K562 (cell line): Measurements from ENCODE around the gene RDH16. TPM values are rescaled to one million over a fixed set of nuclear protein-coding genes. Genes with fewer than 3 reads are reported as not detected.
A peak's percentile ranks its signal among the peaks of the same experiment; 100 is the strongest.

Experiments used
- ATAC-seq: fragments of 200-7000 bp; cut with Tn5 transposase; 3 replicates; pipeline ENCODE4 v1.9.1; 2020; ENCODE audit warnings: moderate library complexity
- BruUV-seq: library from RNA; stranded (reverse); fragments of 400-500 nt; replicated peaks from 2 replicates; lab custom pipeline; 2021; lab: Mats Ljungman, UMichigan
- CTCF ChIA-PET: fragments of 300-600 bp; formaldehyde crosslinking; extraction: SDS; loops from one replicate; lab custom pipeline; 2021; ENCODE audit warnings: low intra/inter-chr PET ratio; lab: Yijun Ruan, JAX
- POLR2A ChIA-PET: fragments of 300-600, 350-650 bp; sonication (Branson Sonifier 250); formaldehyde crosslinking; extraction: SDS; loops from one replicate; lab custom pipeline; 2021; ENCODE audit warnings: antibody characterized with exemption, inconsistent platforms; lab: Yijun Ruan, JAX
- DNase-seq, 4 experiments: peaks; one replicate each; pipeline versions ENCODE4 v3.0.0 to v3.0.0-alpha.2; 2011 to 2018; ENCODE audit warnings: low spot score in 3 of 4, mixed read lengths in 3 of 4; ENCODE audit errors: extremely low read depth in 1 of 4
- FAIRE-seq: peaks from 2 replicates; lab custom pipeline; 2011; peaks lifted over from hg19 to GRCh38; lab: Jason Lieb, UNC
- H2AFZ ChIP-seq: 2 replicates; pipeline ENCODE4 v1.6.0; 2011; ENCODE audit warnings: low read depth, low read length, control low read depth, inconsistent platforms
- H3K27ac ChIP-seq: fragments of 200-600 bp; 3 replicates; pipeline ENCODE4 v1.8.0; 2011; ENCODE audit warnings: low read depth, mild to moderate bottlenecking, control low read depth, inconsistent platforms, low read length, moderate library complexity, mixed read lengths; ENCODE audit errors: extremely low read depth
- H3K27me3 ChIP-seq, 2 experiments: fragments of 300-600 bp in 1 of 2; 2 replicates in 1 of 2; 3 replicates in 1 of 2; pipeline versions ENCODE4 v1.6.0 to v1.8.0; 2011; ENCODE audit warnings: inconsistent platforms in 2 of 2, low read length in 2 of 2, mild to moderate bottlenecking in 1 of 2, mixed read lengths in 1 of 2, moderate library complexity in 1 of 2; ENCODE audit not compliant: control insufficient read depth in 2 of 2, insufficient read depth in 2 of 2
- H3K36me3 ChIP-seq: fragments of 300-600 bp; 3 replicates; pipeline ENCODE4 v1.8.0; 2011; ENCODE audit warnings: mild to moderate bottlenecking, low read length, inconsistent platforms; ENCODE audit not compliant: control insufficient read depth, insufficient read depth
- H3K4me1 ChIP-seq, 2 experiments: fragments of 200-600 bp in 1 of 2; replicated peaks in 1 of 2; 2 replicates in 1 of 2; 3 replicates in 1 of 2; pipeline versions ENCODE4 v1.5.1 to v1.8.0; 2011; ENCODE audit warnings: inconsistent platforms in 2 of 2, low read length in 2 of 2, mild to moderate bottlenecking in 1 of 2, mixed read lengths in 1 of 2, moderate library complexity in 1 of 2; ENCODE audit not compliant: control insufficient read depth in 2 of 2, insufficient read depth in 2 of 2
- H3K4me2 ChIP-seq: 2 replicates; pipeline ENCODE4 v1.6.1; 2011; ENCODE audit warnings: low read length, control low read depth, inconsistent platforms, mixed read lengths; ENCODE audit not compliant: insufficient read depth
- H3K4me3 ChIP-seq: fragments of 200-600 bp; sonication (generic), shearing (Covaris generic); 2 replicates; pipeline ENCODE4 v1.5.1; 2016; ENCODE audit warnings: control low read depth, inconsistent platforms
- H3K79me2 ChIP-seq: fragments of 200-600 bp; 3 replicates; pipeline ENCODE4 v1.8.0; 2011; ENCODE audit warnings: low read length, inconsistent platforms; ENCODE audit not compliant: control insufficient read depth, insufficient read depth
- H3K9ac ChIP-seq, 2 experiments: 2 replicates each; pipeline versions ENCODE4 v1.6.0 to v1.6.1; 2011; ENCODE audit warnings: low read depth in 2 of 2, low read length in 2 of 2, control low read depth in 1 of 2, inconsistent platforms in 1 of 2, mild to moderate bottlenecking in 1 of 2, mixed read lengths in 1 of 2; ENCODE audit not compliant: insufficient read depth in 1 of 2
- H3K9me1 ChIP-seq: one replicate; pipeline ENCODE4 v1.6.0; 2011; ENCODE audit warnings: inconsistent platforms, mild to moderate bottlenecking, low read length, moderate library complexity; ENCODE audit not compliant: control insufficient read depth, insufficient read depth
- H3K9me3 ChIP-seq: replicated peaks from 2 replicates; pipeline ENCODE4 v1.5.1; 2011; ENCODE audit warnings: low read depth, low read length, inconsistent platforms; ENCODE audit not compliant: control insufficient read depth, insufficient read depth
- H4K20me1 ChIP-seq: replicated peaks from 2 replicates; pipeline ENCODE4 v1.6.1; 2011; ENCODE audit warnings: low read length, inconsistent platforms, mixed read lengths; ENCODE audit not compliant: control insufficient read depth, insufficient read depth
- ATF3 ChIP-seq, 2 experiments: fragments of 450-650 bp in 1 of 2; sonication (generic) in 1 of 2; formaldehyde crosslinking in 1 of 2; IDR thresholded peaks in 1 of 2; conservative IDR thresholded peaks in 1 of 2; 2 replicates each; pipeline versions ENCODE4 v1.6.1 to v1.8.1; 2016 to 2023; ENCODE audit warnings: mild to moderate bottlenecking in 2 of 2, moderate library complexity in 2 of 2, inconsistent platforms in 1 of 2, missing genetic modification reagents in 1 of 2
- U2AF1 ChIP-seq: fragments of 200-400 bp; formaldehyde crosslinking; optimal IDR thresholded peaks from 2 replicates; pipeline ENCODE3; 2017; ENCODE audit warnings: mild to moderate bottlenecking, low read depth, low read length, moderate library complexity
- WGBS: fragments of 100-300 bp; shearing (Covaris generic); methylation state at CpG from one replicate; pipeline ENCODE4 v1.1.6; 2016; ENCODE audit warnings: low coverage, mixed read lengths; ENCODE audit not compliant: insufficient coverage; ENCODE audit errors: missing lambda C conversion rate; 5-methylcytosine and 5-hydroxymethylcytosine counted together
- in situ Hi-C: fragments of 300-500 bp; cut with MboI; formaldehyde crosslinking; loops from 4 replicates; pipeline ENCODE4 v1.15.0; 2018; ENCODE audit warnings: inconsistent platforms, mixed read lengths
- intact Hi-C: fragments of 100-400 bp; cut with micrococcal nuclease; formaldehyde crosslinking; loops from 2 replicates; pipeline ENCODE4 v1.14.2; 2022
- polyA plus RNA-seq, 8 experiments: library from polyadenylated mRNA; depleted of rRNA in 4 of 8; stranded (reverse) in 5 of 8; unstranded in 3 of 8; fragments of >200 nt; fragmentation: Nextera tagmentation in 2 of 8; fragmentation: Illumina TruSeq in 1 of 8; extraction: Ambion mirVana in 2 of 8; extraction: Trizol in 1 of 8; gene quantifications; 2 replicates each; pipeline versions ENCODE4 v1.2.1 to v1.2.3, GENCODE V29; 2011 to 2014; ENCODE audit warnings: inconsistent platforms in 1 of 8, missing spikeins in 1 of 8
- total RNA-seq, 7 experiments: library from RNA; depleted of rRNA in 6 of 7; stranded (reverse); fragments of >200 nt in 6 of 7; fragmentation: Illumina TruSeq in 2 of 7; extraction: Trizol in 2 of 7; gene quantifications; 2 replicates each; pipeline versions ENCODE4 v1.2.1 to v1.2.3, GENCODE V29; 2011 to 2021; ENCODE audit warnings: low replicate concordance in 1 of 7

The RDH16 gene
- total and polyA plus RNA-seq, 9 of the 15 experiments (the other 6 are each of a cell fraction or from before 2014, with no cell fraction given): 0.11 to 0.52 (median 0.22) TPM; not detected in 1

GRCh38 chr12:56978397-56979138, 21.2 kb upstream of the RDH16 start:
- H4K20me1 ChIP-seq: no peaks in the 10 kb centered on the region
- H3K9ac ChIP-seq: peak overlapping the region in 1 of 2 experiments; percentile 52; a peak in 1 of 4 replicates
- CTCF ChIA-PET: no interaction called here
- no peaks in the 10 kb centered on the region for H3K79me2 ChIP-seq
- POLR2A ChIA-PET: interaction anchor here (0.7 to 1.3 kb wide), 2 partner anchors 207 to 546 kb away, joined by 3 read pairs; no protein-coding TSS in a partner anchor
- no TSS peak for BruUV-seq
- no peaks in the 10 kb centered on the region for H3K9me1 ChIP-seq
- H3K27me3 ChIP-seq: no peaks in the 10 kb centered on the region
- peak; percentile 17; the same call in 1 of the 2 replicates for TF ChIP-seq ATF3 (IDR thresholded peaks at IDR 0.05)
- no peak for TF ChIP-seq ATF3 (CRISPR knock-in tag; conservative IDR thresholded peaks at IDR 0.05)
- no peak for TF ChIP-seq U2AF1
- TF ChIP-seq, all 486 proteins: peak for 1
- Histone ChIP-seq H3K9me3 (no peaks in the 10 kb centered on the region), H2AFZ (no peak overlapping the region), H3K4me3 (no peak overlapping the region), H3K4me2 (no peak overlapping the region), H3K27ac (no peak overlapping the region), H3K36me3 (no peaks in the 10 kb centered on the region), H3K4me1 (0 out of 5 replicates have a peak, but pooled peaks cover 0 to 3% of the 10 kb centered on the region in 2 experiments)
- in situ Hi-C loops (no loop called here), intact Hi-C loops (no loop called here)
- no peak for FAIRE-seq
- WGBS: 47% methylated on average over 2 of the region's 3 CpGs
- no peak for DNase-seq
- ATAC-seq: peak; percentile 47; the same call in 2 of the 3 replicates
